ENCODE results near the gene PID1.
"Not testable (repeated sequence)": the region's sequence is repeated elsewhere in the genome, so short reads cannot be mapped to it uniquely, and the experiment has no call there.

PID1 gene

DNA sequence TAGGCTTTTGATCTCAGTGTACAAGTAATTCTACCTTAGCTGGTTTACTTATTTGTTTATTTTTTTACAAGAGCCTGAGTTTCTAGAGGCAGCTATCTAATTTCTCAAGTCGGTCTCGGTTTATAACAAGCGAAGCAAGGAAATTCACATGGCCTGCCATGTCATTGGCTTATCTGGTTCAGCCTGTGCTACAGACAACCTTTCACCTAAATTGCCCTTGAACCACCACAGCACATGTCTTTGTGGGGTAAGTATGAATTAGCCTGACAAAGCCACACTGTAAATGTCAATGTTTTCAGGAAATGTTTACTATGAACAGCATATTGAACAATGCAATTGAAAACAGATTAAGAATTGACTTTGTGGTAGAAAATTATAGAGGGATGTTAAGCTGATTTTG, 167.1 kb downstream of the PID1 start:
- DNase-seq = no peak

DNA sequence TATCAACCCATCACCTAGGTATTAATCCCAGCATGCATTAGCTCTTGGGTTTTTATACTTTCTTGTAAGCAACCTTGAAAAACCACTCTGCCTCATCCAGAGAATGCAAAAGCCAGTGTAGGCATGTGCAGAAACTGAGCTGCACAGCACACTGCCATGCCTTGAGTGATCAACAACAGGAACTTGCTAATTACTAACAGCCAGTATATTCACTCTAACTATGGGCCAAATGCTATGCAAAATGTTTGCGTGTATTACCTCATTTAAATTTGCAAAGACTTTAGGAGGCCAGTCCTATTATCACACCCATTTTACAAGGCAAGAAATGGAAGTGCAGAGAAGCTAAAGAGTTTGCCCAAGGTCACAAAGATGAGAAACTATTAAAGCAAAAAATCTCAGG, 169.8 kb downstream of the PID1 start:
- DNase-seq = no peak

DNA sequence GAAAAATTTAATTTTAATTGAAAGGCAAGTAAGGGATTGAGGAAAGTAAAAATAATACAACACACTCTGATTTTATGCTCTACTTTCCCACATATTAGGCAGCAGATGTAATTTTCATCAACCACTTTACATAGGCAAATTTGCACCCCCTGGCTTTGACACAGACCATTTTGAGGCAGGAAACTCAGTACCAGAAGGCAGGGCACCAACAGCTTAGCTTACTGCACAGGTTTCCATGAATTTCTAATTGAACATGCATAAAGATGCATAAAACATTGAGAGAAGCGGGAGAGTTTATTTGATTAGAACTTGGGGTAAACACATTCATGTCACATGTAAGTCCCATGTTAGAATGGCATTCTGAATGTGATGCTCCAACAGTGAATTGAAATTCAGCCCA, 171.9 kb downstream of the PID1 start:
- no peak for DNase-seq

DNA sequence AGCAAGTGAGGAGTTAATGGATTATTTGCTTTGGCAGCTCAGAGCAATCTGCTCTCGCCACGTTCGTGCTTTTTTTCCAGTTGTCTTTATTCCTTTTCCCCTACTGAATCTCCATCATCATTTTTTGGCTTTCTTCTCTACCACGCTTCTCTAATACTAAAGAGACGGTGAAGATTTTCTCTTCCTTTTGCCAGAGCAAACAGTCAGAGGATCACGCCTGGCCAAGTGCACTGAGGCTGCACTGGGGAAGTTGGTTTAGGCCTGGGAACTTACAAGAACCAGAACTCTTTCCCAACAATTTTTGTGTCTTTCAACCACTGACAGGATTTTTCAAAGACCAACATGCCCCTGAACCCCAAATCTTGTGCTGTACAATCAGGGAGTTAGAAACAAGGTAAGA, 172.3 kb downstream of the PID1 start:
- DNase-seq = no peak

DNA sequence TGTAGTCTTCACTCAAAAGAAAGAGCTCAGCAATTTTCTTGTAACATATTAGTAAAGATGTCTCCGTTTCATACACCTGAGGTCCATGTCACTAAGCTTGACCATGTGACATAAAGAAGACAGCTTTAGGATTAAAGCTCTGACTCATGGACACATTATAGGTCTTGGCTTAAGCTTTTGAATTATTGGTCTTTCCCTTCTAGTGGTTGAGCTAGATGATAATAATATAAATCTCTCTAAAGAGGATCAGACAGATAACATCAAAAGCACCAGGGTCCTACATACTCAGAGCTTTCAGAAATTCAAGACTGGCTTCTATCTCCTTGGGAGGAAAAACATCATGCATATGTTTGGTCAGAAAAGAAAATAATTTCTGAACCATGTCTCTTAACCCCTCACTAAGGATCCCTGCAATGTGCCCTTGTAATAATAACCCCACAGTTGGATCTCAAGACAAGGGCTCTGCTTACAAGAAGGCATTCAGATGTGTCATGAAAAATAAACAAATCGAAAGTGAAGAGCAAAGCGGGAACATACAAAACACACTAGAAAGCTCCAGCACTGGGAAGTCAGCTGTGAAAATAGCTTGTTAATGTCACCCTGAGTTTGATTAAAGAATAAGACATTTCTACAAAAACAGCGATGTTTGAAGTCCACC, 174.5 kb downstream of the PID1 start:
- no peak for DNase-seq

DNA sequence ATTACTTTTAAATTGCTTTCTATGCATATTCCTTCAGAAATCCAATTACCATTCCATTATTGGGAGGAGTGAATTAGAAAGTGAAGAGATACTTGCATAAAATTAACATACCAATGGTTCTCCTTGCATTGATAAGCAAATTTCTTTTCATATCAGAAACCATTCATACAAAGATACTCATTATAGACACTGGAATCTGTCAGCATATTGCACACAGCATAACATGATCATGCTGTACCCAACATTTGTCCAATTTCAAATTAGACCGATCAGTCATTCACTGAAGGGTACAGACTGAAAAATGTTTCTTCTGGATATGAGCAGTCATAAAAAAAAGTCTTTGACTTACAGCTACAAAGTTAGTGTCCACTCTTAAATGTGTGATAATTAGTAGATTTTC, 175.6 kb downstream of the PID1 start:
- DNase-seq = no peak

DNA sequence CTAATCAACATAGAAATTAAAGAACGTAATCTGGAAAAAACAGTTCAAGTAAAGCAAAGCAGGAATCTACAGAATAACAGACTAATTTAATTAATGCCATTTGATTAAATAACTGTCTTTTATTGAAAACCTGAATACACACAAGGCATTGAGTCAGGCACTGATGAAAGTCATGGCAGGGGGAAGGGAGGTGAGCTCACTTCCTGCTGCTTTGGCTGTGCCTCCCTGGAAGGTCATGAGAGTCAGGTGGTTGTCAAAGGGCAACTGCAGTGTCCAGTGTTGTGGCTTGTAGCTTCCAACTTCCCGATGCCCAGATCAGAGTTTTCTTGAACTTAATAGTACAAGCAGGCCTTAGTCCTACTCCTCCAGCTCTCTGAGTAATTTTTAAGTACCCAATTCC, 180.9 kb downstream of the PID1 start:
- DNase-seq = no peak

DNA sequence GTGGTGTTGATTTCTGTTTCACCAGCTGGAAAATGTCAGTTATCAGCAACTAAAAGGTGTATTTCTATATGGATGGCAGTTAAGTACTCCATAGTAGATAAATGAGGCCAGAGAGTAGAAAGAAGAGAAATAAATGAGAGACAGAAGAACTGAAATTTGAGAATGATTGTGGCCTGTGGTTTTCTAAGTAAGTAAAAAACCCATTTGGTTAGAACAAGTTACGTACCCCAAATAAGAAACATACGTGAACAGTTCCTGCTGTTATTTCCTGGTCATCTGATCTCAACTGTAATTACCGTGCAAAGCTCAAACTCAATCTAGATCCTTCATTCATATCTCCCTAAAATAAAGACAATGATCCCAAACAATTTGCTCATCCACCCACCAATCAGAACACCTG, 181.3 kb downstream of the PID1 start:
- DNase-seq = no peak

DNA sequence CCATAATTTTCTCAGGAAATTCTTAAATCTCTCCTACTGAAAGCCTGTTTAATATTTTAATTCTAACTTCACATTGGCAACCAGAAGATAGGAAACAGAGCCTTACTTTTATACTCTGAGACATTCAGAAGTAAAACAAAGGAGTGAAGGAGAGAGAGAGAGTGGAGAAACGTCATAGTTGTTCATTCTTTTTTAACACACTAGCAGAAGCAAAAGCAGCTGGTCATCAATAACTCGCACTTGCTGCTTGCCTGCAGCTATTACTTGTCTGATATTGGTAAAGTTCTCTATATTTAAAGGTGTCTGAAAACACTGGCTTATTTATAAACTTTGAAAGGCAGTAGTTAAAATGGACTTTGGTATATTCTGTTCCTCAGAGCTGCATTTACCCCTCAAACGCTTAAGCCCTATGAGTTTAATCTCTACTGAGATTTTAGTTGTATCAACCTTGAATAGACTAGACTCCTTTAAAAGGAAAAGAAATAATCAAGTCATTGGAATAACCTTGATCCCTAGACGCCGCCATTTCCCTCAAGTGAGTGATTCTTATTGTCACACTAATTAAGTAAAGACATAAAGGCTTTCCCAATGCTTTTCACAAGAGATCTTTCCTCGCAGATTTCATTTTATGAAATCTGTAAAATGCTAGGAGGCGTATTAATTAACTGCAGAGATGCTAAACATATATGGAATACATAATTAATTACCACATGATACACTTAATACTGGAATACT, 182.0 kb downstream of the PID1 start:
- DNase-seq = no peak

DNA sequence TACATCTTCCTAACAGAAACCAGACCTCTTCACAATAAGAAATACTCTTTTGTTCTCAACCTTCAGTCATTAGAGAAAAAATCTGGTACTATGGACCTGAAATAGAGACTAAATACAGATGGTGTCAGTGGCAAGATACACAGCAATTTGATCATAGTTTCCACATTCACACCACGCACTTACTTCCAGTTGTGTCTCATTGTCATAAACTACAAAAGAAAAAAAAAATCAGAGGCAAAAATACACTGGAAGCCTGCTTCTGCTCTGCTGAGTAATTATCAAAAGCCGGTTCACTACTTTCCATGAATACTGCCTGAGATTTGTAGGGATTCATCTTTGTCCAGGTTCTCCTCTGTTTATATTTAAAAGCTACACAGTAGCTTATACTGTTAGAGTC, 182.6 kb downstream of the PID1 start:
- no peak for DNase-seq

DNA sequence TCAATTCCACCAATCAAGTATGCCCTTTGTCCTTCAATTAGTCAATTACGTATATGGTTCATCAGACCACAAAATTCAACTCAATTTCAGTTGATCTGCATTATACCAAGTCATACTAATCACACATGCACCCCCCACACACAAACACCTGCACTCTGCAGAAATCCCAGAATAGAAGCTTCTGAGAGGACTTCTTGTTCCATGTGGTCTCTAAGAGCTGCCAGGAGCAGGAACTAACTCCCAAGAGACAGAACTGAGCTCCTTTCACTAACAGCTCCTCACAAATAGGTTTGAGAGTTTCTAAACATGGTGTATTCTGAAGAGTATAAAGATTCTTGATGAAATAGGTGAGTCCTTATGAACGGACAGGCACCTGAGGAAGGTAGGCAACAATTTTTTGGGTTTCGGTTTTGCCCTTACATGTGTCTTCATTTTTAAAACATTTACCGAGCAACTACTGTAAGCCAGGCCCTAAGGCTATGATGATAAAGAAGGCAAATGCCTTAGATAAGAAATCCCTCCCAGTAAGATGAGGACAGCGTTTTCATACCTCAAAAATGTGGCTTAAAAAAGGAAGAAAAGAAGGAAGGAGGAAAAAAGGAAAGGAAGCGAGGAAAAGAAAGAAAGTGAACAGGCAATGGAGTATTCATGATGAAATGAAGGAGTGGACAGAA, 183.1 kb downstream of the PID1 start:
- no peak for DNase-seq

DNA sequence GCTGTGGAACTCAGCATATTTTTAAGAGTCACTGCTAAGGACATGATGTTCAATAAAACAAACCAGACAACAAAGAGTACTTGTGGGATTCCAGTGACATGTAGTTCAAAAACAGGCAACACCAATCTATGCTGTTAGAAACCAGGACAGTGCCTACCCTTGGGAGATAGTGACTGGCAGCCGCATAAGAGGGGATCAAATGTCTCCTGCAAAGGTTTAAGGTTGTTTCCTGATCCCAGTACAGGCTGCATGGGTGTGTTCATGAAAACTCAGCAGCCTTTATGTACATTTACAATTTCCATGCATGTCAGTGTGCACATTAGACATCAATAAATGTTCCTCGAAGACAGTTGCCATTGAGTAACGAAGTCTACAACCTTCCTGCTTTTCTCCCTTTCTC, 183.8 kb downstream of the PID1 start:
- DNase-seq = no peak

DNA sequence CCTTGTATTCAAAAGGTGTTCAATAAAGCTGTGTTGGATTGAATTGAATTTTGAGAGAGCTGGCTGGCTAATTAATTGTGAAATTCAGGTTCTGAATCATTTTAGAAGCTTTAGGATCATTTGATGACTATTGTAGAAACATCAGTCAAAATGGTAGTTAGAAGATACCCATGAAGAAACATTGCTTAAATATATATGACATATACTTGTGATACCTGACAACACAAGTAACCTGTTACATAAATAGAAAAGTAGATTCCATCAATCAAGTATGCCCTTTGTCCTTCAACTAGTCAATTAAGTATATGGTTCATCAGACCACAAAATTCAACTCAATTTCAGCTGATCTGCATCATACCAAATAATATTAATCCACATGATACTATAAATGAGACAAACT, 185.6 kb downstream of the PID1 start:
- no peak for DNase-seq

DNA sequence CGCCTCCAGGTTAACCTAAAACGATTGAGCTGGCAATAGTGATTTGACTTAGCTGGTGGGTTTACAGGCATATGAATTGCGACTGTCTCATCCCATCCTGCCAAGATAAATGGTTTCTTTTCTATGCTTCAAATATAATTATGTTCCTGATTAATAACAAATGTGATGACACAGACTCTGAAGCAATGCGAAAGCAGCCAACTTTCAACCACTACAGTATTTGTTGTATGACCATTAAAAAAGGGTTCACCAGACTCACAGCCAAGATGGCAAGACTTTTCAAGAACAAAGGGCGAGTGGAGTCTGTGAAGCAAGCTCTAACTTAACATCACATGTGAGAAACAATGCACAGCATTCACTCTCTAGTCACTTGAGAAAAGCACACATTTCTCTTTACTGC, 186.6 kb downstream of the PID1 start:
- no peak for DNase-seq

DNA sequence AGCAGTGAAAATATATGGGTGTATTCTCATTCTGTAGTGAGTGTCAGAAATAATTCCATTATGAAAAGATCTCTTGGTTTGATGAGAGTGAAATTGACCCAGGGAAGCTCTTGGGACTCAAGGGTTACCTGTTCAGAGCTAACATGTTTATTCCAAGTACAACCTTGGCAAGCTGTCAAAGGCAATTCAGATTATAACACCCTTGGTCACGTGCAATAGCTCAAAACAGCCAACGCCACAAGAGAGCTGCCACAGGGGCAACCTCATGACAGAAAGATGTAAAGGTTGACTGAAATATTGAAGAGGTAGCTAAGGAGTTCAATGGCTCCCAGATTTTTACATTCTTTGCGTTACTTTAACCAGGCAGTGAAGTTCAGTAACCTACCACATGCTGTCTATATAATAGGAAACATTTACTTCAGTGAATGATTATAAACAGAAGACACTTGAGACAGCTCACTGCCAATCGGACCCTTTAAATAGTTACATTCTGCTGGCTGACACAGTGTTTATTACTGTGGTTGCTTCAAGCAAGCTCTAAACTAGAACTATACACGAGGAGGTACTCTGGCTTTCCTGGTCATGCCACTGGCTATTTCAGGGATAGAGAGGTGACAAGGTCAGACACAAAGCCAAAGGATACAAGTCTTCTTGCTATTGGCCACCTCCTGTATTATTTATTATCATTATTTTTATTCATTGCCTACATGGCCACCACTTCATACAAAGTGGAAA, 187.3 kb downstream of the PID1 start:
- DNase-seq = no peak

DNA sequence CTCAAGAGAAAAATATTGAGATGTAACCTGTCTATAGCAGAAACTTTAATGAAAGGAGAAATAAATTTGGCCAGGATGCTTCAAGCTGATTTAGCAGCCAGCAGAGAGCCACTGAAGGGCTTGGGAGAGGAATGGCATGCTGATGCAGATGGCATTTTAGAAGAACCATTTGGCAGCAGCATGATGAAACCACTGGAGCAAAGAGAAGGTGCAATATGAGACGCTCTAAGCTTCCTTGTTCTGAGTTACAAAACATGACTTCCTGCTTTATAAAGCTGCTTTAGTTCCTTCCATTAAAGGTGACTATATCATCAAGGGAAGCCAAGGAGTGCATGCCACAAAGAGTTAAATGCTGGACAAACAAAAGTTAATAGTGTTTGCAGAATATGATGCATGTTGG, 189.7 kb downstream of the PID1 start:
- no peak for DNase-seq

DNA sequence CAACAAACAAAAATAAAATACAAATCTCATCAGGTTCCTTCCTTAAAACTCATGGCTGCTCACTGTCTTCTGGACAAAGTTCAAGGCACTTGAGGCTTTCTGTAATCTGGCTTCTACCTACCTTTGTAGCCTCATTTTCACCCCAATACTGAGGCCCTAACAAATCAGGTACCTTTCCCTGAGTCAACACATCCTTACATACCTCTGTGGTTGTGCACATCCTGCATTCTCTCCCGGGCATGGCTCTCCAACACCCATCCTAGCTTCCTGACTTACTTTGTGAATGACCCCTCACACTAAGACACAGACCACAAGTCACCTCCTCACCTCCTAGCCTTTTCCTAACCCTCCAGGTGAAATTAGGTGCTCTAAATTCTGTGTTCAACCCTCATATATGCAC, 190.9 kb downstream of the PID1 start:
- no peak for DNase-seq

DNA sequence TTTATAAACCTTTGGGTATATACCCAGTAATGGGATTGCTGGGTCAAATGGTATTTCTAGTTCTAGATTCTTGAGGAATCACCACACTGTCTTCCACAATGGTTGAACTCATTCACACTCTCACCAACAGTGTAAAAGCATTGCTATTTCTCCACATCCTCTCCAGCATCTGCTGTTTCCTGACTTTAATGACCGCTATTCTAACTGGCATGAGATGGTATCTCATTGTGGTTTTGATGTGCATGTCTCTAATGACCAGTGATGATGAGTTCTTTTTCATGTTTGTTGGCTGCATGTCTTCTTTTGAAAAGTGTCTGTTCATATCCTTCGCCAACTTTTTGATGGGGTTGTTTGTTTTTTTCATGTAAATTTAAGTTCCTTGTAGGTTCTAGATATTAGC, 194.2 kb downstream of the PID1 start:
- not testable (repeated sequence) for DNase-seq

DNA sequence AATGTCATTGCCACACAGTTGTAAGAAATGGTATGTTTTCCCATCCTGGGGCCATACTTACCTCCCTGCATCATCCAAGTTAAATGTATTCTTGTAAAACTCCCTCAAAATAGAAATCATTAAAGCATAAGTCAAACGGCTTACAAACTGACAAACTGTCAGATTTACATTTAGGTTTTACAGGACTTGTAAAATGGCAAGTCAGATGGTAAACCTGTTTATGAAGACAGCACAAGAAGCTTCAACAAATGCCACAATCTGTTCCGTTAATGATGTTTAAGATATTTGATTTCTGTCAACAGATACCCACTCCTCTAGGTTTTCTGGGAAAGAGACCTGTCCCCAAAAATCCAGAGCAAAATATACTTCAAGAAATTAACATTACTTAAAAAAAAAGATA, 197.2 kb downstream of the PID1 start:
- DNase-seq = no peak

DNA sequence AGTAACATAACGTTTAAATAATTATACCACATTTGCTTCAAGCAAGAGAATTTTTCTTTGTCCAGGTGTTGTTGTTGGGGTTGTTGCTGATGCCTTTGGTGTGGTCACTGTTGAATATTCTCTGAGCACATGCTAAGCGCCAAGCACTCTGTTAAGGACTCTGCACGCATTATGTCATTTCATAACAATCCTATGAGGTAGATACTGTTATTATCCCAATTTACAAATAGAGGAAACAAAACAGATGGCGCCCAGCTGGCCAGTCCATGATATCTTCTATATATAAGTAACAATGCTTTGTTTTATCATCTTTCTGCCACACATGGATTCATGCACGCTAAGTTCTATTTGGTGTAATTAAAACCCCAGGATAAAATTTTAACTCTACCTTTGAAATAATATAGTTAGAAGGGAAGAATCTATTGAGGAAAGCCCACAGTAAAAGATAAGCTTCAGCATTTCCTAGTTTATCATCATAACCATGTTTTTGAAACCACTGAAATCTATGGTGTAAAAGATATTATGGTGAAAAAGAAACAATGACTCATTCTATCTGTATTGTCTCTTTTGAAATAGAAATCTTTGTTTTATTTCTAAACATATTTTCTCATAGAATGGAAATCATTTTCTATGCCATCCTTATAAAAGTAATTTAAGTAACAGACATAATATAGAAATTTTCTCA, 199.7 kb downstream of the PID1 start:
- DNase-seq = no peak

DNA sequence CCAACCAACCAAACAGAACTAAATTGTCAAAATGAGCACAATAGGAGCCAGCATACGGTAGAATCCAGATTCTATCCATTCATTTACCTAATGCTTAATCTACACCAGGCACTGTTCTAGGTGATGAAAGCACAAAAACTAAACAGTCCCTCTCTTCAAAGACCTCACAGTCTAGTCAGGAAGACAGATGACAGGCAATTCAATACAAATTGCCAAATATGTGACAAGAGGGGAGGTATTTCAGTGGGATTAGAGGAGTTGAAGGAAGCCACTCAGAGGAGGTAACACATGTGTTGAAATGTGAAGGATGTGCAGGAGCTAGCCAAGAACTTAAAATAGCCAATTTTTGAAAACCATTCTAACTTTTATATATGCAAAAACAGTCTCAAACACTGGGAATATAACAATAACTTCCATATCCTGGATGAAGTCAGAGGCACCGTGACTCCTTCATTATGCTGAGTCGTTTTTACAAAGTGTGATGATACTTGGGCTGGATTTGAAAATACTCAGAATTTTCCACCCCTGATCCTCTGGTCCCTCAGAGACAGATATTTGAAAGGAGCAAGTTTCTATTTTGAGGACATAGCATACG, 204.9 kb downstream of the PID1 start:
- DNase-seq = no peak

DNA sequence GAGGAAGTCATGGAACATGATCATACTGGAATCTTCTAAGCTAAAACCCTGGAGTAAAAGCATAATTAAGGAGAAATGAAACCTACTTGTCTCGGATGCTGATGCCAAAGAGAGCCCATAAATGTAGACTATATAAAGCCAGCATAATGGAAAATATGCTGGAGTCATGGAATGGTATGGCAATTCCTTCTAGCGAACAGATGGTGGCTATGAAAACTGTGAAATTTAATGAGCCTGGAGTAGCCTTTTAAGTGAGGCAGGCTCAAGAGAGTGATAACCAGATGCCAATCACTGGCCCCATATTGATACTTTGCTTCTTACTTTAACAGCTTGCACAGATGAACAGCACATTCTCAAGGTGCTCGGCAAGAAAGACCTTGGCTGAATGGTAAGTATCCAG, 206.3 kb downstream of the PID1 start:
- DNase-seq = no peak

DNA sequence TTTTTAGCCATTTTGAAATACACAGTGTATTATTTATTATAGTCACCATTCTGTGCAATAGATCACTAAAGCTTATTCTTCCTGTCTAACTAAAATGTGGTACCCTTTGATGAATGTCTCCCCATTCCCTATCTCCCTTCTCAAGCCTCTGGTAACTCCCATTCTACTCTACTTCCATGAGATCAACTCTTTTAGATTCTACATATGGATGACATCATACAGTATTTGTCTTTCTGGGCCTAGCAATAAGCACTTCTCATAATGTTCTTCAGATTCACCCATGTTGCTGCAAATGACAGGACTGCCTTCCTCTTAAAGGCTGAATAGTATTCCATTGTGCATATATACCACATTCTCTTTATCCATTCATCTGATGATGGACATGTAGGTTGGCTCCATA, 210.9 kb downstream of the PID1 start:
- DNase-seq = no peak

Data from activated gamma-delta T cell (primary cell).